GM23338 (cell line): Measurements from ENCODE around the gene BIRC5. TPM values are rescaled to one million over a fixed set of nuclear protein-coding genes. Genes with fewer than 3 reads are reported as not detected.

ENCODE experiments used
- ATAC-seq: fragments of 200-7000 bp; cut with Tn5 transposase; 3 replicates; pipeline ENCODE4 v1.9.1; 2020
- DNase-seq: peaks from one replicate; pipeline ENCODE4 v3.0.0-alpha.2; 2015; ENCODE audit warnings: low spot score
- H2AFZ ChIP-seq: fragments of 200-600 bp; sonication (generic); 2 replicates; pipeline ENCODE4 v1.8.0; 2016; ENCODE audit warnings: antibody characterized with exemption, mild to moderate bottlenecking, moderate library complexity
- H3F3A ChIP-seq: fragments of 200-600 bp; sonication (generic); replicated peaks from 2 replicates; pipeline ENCODE4 v1.8.0; 2017; ENCODE audit warnings: antibody characterized with exemption, mixed run types, low read depth
- H3K27ac ChIP-seq: fragments of 200-600 bp; sonication (generic); 2 replicates; pipeline ENCODE4 v1.6.1; 2016; ENCODE audit warnings: low read depth
- H3K27me3 ChIP-seq: fragments of 200-600 bp; sonication (generic); 2 replicates; pipeline ENCODE4 v1.8.0; 2016; ENCODE audit warnings: mild to moderate bottlenecking, mixed run types, moderate library complexity; ENCODE audit not compliant: insufficient read depth
- H3K36me3 ChIP-seq: fragments of 200-600 bp; sonication (generic); 2 replicates; pipeline ENCODE4 v1.8.0; 2016; ENCODE audit warnings: mild to moderate bottlenecking; ENCODE audit not compliant: insufficient read depth
- H3K4me1 ChIP-seq: fragments of 200-600 bp; sonication (generic); 2 replicates; pipeline ENCODE4 v1.8.0; 2016; ENCODE audit warnings: mild to moderate bottlenecking, moderate library complexity; ENCODE audit not compliant: insufficient read depth
- H3K4me2 ChIP-seq: fragments of 200-600 bp; sonication (generic); 2 replicates; pipeline ENCODE4 v1.7.1; 2017; ENCODE audit warnings: mixed run types
- H3K4me3 ChIP-seq: fragments of 200-600 bp; sonication (generic); 2 replicates; pipeline ENCODE4 v1.6.1; 2016; ENCODE audit warnings: mixed run types
- H3K79me2 ChIP-seq: fragments of 200-600 bp; sonication (generic); replicated peaks from 2 replicates; pipeline ENCODE4 v1.8.0; 2017; ENCODE audit warnings: mild to moderate bottlenecking; ENCODE audit not compliant: insufficient read depth
- H3K9me2 ChIP-seq: fragments of 200-600 bp; sonication (generic); 2 replicates; pipeline ENCODE4 v1.8.0; 2017; ENCODE audit not compliant: insufficient read depth
- H4K20me1 ChIP-seq: fragments of 200-600 bp; sonication (generic); replicated peaks from 2 replicates; pipeline ENCODE4 v1.8.0; 2017; ENCODE audit warnings: mild to moderate bottlenecking; ENCODE audit not compliant: insufficient read depth
- H3K27ac Mint-ChIP-seq: 2 replicates; pipeline ENCODE4 v1.8.0; 2020; ENCODE audit warnings: inconsistent platforms, mild to moderate bottlenecking, moderate library complexity, mixed read lengths
- H3K27me3 Mint-ChIP-seq: 3 replicates; pipeline ENCODE4 v1.8.0; 2022; ENCODE audit warnings: low read depth, mild to moderate bottlenecking, moderate library complexity, mixed read lengths, inconsistent platforms; ENCODE audit not compliant: insufficient read depth, poor library complexity
- H3K36me3 Mint-ChIP-seq: 3 replicates; pipeline ENCODE4 v1.8.0; 2021; ENCODE audit warnings: low read depth, mild to moderate bottlenecking, inconsistent platforms, moderate library complexity, mixed read lengths
- H3K4me1 Mint-ChIP-seq: 3 replicates; pipeline ENCODE4 v1.8.0; 2020; ENCODE audit warnings: mild to moderate bottlenecking, inconsistent platforms, mixed read lengths
- H3K4me3 Mint-ChIP-seq: 3 replicates; pipeline ENCODE4 v1.8.0; 2021; ENCODE audit warnings: moderate library complexity, mild to moderate bottlenecking, inconsistent platforms, mixed read lengths
- H3K9me3 Mint-ChIP-seq: 3 replicates; pipeline ENCODE4 v1.8.0; 2020; ENCODE audit warnings: moderate library complexity, mild to moderate bottlenecking, inconsistent platforms, mixed read lengths
- CREB1 ChIP-seq: fragments of 250-450 bp; sonication (Bioruptor Pico); IDR thresholded peaks from 2 replicates; pipeline ENCODE4 v1.5.0; 2020; ENCODE audit warnings: low read depth, mild to moderate bottlenecking, moderate library complexity
- CTCF ChIP-seq, 2 experiments: fragments of 200-600 bp in 1 of 2; sonication (generic) in 1 of 2; conservative IDR thresholded peaks; 2 replicates each; pipeline versions ENCODE4 v1.5.1 to v1.6.1; 2016 to 2017; ENCODE audit warnings: antibody characterized with exemption in 2 of 2, low read depth in 2 of 2, mild to moderate bottlenecking in 2 of 2, moderate library complexity in 1 of 2
- EZH2 ChIP-seq: fragments of 200-600 bp; sonication (generic); IDR thresholded peaks from one replicate; pipeline ENCODE4 v1.8.0; 2017; ENCODE audit warnings: antibody characterized with exemption, mild to moderate bottlenecking, low read depth; ENCODE audit not compliant: unreplicated experiment
- JUNB ChIP-seq: IDR thresholded peaks from one replicate; pipeline ENCODE4 v1.6.1; 2016; ENCODE audit warnings: antibody characterized with exemption; ENCODE audit not compliant: unreplicated experiment
- NANOG ChIP-seq: IDR thresholded peaks from 2 replicates; pipeline ENCODE4 v1.6.1; 2016; ENCODE audit warnings: antibody characterized with exemption, borderline replicate concordance
- ZNF462 ChIP-seq: fragments of 250-450 bp; sonication (Bioruptor Pico); IDR thresholded peaks from 2 replicates; pipeline ENCODE4 v1.5.0; 2020; ENCODE audit warnings: mild to moderate bottlenecking, moderate library complexity
- polyA plus RNA-seq: library from polyadenylated mRNA; unstranded; fragments of >200 nt; fragmentation: Nextera tagmentation; extraction: Ambion mirVana; gene quantifications from 2 replicates; pipeline ENCODE4 v1.2.1, GENCODE V29; 2016
- total RNA-seq: library from RNA; depleted of rRNA; stranded (reverse); fragments of >200 nt; shearing (Covaris generic); gene quantifications from 2 replicates; pipeline ENCODE4 v1.2.3, GENCODE V29; 2014
- TF ChIP-seq, protein P1 (sequence below): IDR thresholded peaks from 2 replicates; pipeline ENCODE4 v1.6.1; 2016; ENCODE audit warnings: antibody characterized with exemption

BIRC5 gene
- total and polyA plus RNA-seq, 2 experiments from 2014 or later, result 89.7 to 111 TPM

DNA sequence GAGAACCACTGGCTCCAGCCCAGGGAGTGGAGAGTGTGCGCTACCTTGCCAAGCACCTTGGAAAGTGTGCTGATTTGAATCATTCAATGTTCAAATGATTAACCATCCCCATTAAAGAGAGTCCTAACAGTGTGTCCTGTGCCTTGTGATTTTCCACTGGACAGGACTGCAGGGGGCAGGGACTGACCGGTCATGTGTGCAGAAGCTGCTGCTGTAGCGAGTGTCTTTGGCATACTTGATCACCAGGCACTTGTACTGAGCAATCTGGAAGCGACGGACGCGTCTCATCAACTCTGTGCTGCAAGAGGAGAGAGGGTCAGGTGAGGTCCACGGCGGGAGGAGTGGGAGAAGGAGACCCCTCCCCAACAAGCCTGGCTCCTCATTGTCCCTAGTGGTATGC is 29.2 kb upstream of the BIRC5 start (continued):
- TF ChIP-seq, protein P1, sequence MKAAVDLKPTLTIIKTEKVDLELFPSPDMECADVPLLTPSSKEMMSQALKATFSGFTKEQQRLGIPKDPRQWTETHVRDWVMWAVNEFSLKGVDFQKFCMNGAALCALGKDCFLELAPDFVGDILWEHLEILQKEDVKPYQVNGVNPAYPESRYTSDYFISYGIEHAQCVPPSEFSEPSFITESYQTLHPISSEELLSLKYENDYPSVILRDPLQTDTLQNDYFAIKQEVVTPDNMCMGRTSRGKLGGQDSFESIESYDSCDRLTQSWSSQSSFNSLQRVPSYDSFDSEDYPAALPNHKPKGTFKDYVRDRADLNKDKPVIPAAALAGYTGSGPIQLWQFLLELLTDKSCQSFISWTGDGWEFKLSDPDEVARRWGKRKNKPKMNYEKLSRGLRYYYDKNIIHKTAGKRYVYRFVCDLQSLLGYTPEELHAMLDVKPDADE, result no peak
- TF ChIP-seq JUNB (no peak), CREB1 (CRISPR knock-in tag) (no peak), NANOG (no peak)

- H3K36me3 ChIP-seq, result peaks cover 20% of the 10 kb centered on the region
- Mint-ChIP-seq H3K4me1 (peaks cover 15% of the 10 kb centered on the region), H3K27me3 (peaks cover 6% of the 10 kb centered on the region), H3K27ac (no peak overlapping the region), H3K36me3 (peaks cover 52% of the 10 kb centered on the region), H3K9me3 (no peaks in the 10 kb centered on the region; the same call in 2 of the 3 replicates), H3K4me3 (peak overlapping the region; percentile 88)
- no peak for TF ChIP-seq EZH2
- ATAC-seq (peak; percentile 24), DNase-seq (no peak)
- 0 out of 2 replicates have a peak, but pooled peaks cover 4% of the 10 kb centered on the region for H3K9me2 ChIP-seq
- peak overlapping the region; percentile 95 for H3K4me2 ChIP-seq
- peaks cover 9% of the 10 kb centered on the region; the same call in 1 of the 2 replicates for H3K4me1 ChIP-seq
- peaks cover 43% of the 10 kb centered on the region for H3K79me2 ChIP-seq
- H2AFZ ChIP-seq, result no peak overlapping the region
- no peaks in the 10 kb centered on the region for H3K27me3 ChIP-seq
- H3K27ac ChIP-seq, result no peak overlapping the region
- peaks cover 21% of the 10 kb centered on the region for H4K20me1 ChIP-seq
- H3K4me3 ChIP-seq, result peak overlapping the region; percentile 82
- peaks cover 3% of the 10 kb centered on the region; the same call in 1 of the 2 replicates for H3F3A ChIP-seq
Measured at GRCh38 chr17:78185981-78186691, 27.9 kb upstream of the BIRC5 start.

DNA sequence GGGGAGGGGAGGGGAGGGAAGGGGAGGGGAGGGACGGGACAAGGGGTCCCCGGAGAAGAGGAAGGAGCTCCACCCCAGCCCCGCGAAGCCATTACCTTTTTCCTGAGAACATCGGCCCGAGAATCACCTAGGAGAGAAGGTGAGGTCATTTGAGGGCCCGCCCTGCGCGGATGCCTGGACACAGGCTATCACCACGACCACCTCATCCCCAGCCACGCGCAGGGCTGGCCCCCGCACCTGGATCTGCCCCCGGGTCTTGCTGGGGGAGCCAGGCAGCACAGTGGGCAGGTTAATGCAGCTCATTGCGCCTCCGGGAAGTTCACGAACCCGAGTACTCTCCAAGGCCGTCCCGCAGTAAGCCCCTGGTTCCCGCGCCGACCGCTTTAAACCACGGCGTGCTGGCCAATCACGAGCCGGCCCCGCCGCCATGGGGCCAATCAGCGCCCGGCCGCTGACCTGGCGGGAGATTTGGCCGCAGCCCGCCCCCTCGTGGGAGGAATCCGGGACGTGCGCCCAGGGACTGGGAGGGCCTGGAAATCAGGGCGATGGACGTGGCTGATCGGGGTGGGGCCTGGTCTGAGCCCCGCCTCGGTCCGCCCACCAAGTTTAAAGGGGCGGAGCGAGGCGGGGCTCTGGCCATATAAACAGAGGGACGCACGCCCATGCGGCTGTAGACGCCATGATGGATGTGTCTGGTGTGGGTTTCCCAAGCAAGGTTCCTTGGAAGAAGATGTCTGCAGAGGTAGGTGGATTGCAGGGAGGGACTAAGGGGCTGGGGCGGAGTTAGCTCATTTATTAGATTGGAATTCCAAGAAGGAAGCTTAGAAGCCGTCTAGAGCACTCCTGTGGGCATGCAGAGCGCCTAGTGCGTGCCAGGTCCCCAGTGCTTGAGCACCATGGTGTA is 27.1 kb upstream of the BIRC5 start, which contains the start of the genes AFMID and TK1:
TSS of gene AFMID (plus strand) at position 671 of the 904 bp plus-strand sequence. CDS start at position 680, 9 bp downstream.
TSS of gene TK1 (minus strand) at position 361 of the 904 bp plus-strand sequence. CDS start at position 303, 58 bp downstream.
- Histone ChIP-seq H3F3A (peaks cover 3% of the 10 kb centered on the region; the same call in 1 of the 2 replicates), H3K4me2 (peak within 1 kb of the TSS; percentile 95), H3K4me3 (peak within 1 kb of the TSS; percentile 82), H3K27me3 (no peaks in the 10 kb centered on the region), H2AFZ (no peak within 1 kb of the TSS), H4K20me1 (peaks cover 25% of the 10 kb centered on the region), H3K4me1 (peaks cover 9% of the 10 kb centered on the region; the same call in 1 of the 2 replicates), H3K9me2 (0 out of 2 replicates have a peak, but pooled peaks cover 4% of the 10 kb centered on the region), H3K27ac (peak within 1 kb of the TSS; percentile 93), H3K36me3 (peaks cover 16% of the 10 kb centered on the region), H3K79me2 (peaks cover 43% of the 10 kb centered on the region)
- Mint-ChIP-seq H3K27ac (peak within 1 kb of the TSS; percentile 95), H3K4me3 (peak within 1 kb of the TSS; percentile 88), H3K4me1 (peaks cover 15% of the 10 kb centered on the region), H3K36me3 (peaks cover 50% of the 10 kb centered on the region), H3K9me3 (no peaks in the 10 kb centered on the region; the same call in 2 of the 3 replicates), H3K27me3 (peaks cover 7% of the 10 kb centered on the region)
- ATAC-seq (peak; percentile 90), DNase-seq (peak; percentile 98)
- peak; percentile 34; the same call in 1 of the 2 replicates for TF ChIP-seq ZNF462 (CRISPR knock-in tag)
- peak; percentile 71 to 91 for TF ChIP-seq CTCF (conservative IDR thresholded peaks at IDR 0.05; ENCODE audit: low read depth in 2 of 2)
- TF ChIP-seq CREB1 (CRISPR knock-in tag), result peak; percentile 57
